Activated T-cell treated with anti-CD3 and anti-CD28 coated beads for 4 hours (primary cell): ENCODE data around the gene CNTN5.
"Not testable (repeated sequence)": the region's sequence is repeated elsewhere in the genome, so short reads cannot be mapped to it uniquely, and the experiment has no call there.

Experiments used
- DNase-seq: peaks from one replicate; pipeline ENCODE4 v3.0.0-alpha.2; 2020

CNTN5 gene

DNA sequence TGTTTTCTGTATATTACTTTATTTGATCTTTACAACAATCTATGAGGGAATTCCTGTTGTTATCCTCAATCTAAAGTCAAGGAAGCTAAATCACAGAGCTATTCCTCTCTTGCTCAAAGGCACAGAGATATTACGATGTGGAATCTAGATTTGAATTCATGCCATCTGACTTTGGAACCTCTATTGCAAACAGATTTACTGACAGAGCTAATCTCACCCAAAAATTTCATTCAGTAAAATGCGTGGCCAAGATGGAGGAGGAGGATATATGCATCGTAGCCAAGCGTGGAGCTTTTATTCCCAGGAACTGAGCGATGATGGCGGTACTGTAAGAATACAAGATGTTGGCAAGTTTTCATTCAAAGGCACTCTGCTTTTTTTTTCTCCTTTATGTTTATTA lies 791.8 kb downstream of the CNTN5 start:
- no peak for DNase-seq

DNA sequence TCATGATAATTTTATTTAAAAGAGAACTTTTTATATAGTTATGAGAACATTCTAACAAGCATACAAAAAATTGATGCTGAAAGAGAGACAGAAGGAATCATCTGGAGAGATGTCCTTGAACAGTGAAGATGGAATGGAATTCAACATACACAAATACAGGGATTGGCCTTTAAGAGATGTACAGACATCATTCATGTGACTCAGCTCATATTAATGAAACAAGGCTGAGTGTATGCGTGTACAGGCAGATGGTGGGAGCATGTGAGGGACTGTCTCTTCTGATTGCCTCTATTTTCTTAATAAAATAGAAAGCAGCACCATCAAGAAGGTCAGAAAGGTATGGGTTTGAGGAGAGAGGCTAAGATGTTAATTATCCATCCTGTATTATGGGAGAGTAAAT lies 793.3 kb downstream of the CNTN5 start:
- DNase-seq: no peak

DNA sequence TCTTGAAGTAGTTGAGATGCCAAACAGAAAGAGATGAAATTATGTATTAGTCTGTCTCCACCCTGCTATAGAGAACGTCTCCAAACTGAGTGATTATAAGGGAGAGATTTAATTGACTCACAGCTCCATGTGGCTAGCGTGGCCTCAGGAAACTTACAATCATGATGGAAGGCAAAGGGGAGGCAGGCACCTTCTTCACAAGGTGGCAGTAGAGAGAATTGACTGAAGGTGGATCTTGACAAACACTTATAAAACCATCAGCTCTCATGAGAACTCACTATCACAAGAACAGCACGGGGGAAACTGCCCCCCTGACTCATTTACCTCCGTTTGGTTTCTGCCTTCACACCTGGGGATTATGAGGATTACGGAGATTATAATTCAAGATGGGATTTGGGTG lies 794.0 kb downstream of the CNTN5 start:
- DNase-seq: no peak

DNA sequence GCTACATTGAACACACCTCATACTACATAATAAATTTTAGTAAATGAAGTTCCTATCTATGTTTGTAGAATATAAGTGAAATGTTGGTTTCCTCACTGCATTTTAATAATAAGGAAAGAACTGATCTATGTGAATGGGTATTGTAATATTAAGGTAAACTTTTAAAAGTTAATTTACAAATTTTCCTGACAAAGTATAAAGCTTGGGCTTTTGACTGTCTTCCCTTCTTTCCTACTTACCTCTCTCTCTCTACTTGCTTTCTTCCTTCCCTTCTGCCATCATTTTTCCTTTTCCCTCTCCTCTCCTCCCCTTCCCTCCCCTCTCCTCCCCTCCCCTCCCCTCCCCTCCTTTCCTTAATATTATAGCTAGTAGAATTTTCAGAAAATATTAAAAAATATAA lies 798.2 kb downstream of the CNTN5 start:
- no peak for DNase-seq

DNA sequence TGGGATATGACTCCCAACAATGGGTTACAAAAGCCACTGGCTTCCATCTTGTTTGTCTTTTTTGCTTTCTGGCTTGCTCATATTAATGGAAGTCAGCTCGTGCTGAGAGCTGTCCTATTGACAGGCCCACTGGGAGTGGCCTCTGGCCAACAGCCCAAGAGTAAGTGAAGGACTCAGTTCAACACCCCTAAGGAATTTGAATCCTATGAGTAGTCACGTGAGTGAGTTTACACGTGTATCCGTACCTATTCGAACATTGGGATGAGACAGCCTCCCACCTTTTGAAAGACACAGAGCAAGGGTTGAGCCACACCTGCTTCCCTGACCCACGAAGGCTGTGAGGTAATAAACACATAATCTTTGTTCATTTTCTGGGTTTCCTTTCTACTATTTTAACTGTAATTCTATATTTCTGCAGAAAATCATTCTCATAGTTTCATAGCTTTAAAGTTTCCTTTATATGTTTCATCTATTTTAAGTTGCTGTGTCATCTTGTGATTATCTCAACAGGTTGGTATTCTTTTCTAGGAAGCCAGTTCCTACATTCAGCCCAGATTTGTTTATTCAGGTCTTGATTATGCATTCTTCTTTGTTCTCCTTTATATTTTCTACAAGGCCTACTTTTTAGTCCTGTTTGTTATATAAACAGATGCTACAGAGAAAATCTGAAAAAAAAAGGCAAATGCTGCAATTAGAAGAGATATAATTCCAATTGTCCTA lies 802.3 kb downstream of the CNTN5 start:
- no peak for DNase-seq

DNA sequence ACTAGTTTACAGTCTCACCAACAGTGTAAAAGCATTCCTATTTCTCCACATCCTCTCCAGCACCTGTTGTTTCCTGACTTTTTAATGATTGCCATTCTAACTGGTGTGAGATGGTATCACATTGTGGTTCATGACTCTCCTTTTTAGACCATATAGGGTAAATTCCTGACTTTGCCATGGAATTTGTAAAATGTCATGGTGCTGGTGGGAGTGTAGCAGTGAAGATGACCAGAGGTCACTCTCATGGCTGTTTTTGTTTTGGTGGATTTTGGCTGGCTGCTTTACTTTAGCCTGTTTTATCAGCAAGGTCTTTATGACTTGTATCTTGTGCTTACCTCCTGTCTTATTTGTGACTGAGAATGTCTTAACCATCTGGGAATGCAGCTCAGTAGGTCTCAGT lies 816.0 kb downstream of the CNTN5 start:
- DNase-seq: not testable (repeated sequence)

DNA sequence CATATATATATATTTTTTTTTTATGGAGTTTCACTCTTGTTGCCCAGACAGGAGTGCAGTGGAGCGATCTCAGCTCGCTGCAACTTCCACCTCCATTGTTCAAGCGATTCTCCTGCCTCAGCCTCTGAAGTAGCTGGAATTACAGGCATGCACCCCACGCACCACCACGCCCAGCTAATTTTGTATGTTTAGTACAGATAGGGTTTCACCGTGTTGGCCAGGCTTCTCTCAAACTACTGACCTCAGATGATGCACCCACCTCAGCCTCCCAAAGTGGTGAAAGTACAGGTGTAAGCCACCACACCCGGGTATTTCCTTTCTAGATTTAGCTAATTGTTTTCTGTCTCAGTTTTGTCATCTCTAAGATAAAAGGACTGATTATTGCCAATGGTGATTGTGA lies 821.1 kb downstream of the CNTN5 start:
- no peak for DNase-seq

DNA sequence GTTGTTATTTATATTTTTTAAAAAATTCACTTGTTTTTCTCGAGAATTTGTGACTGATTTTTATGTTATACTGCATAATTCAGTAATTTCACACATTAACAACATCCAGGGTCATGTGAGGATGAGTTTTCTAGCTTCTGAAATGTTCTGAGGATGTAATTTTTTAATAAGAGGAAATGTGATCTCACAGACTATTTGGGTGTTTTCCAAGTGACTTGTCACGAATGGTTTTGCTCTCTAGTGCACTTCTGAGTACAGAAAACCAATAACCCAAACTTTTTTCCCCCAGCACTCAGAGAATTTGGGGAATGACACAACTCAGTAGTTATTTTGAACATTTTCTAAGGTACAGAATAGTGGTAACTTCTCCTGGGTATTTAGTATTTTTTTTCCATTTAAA lies 845.2 kb downstream of the CNTN5 start:
- no peak for DNase-seq

DNA sequence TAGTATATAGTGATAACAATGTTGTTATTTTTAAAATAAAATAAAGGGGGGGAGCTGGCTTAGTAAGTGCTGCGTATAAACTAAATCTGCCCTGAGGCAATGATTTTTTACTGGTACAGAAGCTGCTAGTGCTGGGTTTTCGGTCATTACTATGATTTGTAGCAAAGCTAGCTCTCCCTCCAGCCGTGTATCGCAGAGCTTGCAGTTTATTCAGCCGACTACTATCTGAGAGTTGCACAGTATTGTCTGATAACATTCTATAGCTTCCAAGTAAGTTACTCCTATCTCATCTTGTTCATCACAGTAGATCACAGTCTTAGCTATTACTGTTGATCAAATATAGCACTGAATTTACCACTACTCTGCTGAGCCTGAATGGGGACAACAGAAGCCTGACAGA lies 860.9 kb downstream of the CNTN5 start:
- no peak for DNase-seq

DNA sequence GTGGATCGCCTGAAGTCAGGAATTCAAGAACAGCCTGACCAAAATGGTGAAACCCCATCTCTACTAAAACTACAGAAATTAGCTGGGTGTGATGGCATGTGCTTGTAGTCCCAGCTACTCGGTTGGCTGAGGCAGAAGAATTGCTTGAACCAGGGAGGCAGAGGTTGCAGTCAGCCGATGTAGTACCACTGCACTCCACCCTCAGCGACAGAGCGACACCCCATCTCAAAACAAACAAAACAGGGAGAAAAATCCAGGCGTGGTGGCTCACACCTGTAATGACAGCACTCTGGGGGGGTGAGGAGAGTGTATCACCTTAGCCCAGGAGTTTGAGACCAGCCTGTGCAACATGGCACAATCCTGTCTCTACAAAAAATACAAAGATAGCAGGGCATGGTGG lies 864.0 kb downstream of the CNTN5 start:
- DNase-seq: no peak

DNA sequence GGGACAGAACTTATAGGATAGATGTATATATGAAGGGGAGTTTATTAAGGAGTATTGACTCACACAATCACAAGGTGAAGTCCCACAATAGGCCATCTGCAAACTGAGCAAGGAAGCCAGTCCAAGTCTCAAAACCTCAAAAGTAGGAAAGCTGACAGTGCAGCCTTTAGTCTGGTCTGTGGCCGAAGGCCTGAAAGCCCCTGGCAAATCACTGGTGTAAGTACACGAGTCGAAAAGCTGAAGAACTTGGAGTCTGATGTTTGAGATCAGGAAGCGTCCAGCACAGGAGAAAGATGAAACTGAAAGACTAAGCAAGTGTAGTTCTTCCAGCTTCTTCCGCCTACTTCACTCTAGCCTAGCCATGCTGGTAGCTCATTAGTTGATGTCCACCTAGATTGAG lies 866.7 kb downstream of the CNTN5 start:
- DNase-seq: no peak

DNA sequence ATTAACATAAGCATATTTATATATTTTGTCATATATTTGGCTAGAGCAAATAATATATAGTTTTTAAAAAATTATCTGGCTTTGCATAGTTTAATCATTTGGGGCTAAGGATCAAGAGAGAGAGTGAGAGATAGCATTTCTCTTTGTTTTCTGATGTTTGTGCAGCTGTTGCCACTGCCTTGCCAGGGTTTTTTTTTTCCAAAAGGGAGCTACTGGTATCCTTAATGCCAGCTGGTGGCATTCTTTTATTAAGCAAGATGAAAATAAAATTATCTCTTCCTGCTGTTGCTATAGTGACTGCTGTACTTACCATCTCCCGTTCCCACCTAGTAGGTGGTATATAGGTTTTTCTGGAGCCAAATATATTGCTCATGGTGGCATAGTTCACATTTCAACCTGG lies 873.1 kb downstream of the CNTN5 start:
- no peak for DNase-seq

DNA sequence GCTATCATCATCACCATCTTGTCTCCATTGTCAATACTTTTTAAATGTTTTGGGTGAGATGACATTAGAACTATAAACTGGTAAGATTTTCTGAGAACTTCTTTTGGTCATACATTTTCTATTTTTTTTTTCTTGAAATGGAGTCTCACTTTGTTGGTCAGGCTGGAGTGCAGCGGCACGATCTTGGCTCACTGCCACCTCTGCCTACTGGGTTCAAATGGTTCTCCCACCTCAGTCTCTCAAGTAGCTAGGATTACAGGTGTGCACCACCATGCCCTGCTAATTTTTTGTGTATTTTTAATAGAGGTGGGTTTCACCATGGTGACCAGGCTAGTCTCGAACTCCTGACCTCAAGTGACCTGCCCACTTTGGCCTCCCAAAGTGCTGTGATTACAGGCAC lies 880.4 kb downstream of the CNTN5 start:
- DNase-seq: no peak

DNA sequence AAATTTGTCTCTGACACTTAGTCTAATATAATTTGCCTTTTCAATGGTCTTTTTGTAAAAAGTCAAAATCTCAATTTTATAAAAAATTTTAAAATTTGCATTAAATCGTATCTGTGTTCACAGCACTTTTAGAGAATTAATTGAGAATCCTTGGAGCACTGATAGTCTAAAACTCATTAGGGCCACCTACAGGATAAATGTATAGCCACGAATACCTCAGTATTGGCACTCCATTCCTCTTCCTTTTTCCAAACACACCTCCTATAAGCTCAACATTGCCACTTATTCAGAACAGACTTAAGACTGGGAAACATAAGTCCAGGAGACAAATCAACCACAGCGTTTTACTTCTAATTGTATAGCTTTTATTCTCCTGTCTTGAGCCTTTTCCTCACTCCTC lies 890.4 kb downstream of the CNTN5 start:
- no peak for DNase-seq

DNA sequence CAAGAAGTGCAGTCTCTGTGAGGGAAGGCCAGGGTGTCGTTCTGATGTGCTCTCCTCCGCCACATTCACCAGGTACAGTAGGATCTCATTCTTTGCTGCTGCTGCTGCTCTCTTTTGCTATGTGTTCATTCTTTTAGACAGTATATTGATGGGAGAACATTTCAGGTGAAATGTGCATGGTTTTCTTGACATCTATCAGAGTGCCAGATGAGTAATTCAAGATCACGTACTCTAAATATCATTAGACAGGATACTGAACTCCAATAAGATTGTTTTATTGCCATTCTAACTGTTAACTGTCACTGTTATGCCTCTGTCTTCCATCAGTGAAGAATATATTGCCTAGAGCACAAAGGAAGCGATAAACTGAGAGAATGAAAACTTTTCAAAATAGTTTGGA lies 895.3 kb downstream of the CNTN5 start:
- no peak for DNase-seq

DNA sequence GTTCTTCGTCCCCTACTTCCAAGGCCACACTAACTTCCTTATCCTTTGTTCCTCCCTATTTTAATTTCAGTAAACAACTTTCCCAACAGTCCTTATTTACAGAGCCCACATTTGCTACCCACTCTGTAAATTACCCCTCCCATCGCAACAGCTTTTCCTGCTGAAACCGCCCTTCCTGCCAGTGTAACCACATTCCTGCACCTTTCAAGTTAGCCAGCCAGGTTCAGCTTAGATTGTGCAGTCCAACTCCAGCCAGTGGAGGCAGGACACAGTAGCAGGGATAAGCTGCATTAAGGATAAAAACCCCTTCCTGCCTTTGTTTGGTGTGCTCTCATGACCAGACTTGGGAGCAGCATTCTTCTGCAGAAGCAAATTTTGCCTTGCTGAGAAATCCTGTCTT lies 898.0 kb downstream of the CNTN5 start:
- DNase-seq: no peak

DNA sequence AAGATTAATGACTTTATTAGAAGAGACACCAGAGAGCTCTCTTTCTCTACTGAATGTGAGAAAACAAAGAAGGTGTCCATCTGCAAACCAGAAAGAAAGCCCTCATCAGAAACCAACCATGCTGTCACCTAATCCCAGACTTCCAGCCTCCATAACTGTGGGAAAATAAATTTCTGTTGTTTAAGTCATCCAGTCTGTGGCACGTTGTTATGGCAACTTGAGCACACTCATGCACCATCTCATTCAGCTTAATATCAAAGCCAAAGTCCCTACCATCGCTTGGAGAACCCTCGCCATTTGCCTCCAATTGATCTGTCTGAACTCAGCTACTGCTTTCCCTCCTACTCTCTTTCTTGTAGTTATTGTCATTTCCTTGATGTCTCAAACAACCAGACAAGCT lies 900.2 kb downstream of the CNTN5 start:
- DNase-seq: no peak

DNA sequence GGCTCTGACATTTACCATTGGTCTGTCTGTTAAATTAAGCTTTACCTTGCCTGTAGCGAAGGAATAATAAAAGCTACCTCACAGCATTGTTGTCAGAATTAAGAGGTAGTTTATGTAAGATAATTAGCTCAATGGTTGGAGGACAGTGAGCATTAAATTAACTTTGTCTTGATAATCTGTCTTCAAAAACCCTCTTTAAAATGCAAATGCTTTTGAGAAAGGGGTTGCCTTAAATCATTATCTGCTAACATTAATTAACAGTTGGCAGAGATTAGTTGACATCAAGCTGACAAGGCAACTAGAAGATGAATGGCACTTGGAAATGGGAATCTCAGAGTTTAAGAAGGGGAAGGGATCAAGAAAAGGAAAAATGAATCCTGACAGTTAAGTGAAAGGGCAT lies 905.2 kb downstream of the CNTN5 start:
- no peak for DNase-seq

DNA sequence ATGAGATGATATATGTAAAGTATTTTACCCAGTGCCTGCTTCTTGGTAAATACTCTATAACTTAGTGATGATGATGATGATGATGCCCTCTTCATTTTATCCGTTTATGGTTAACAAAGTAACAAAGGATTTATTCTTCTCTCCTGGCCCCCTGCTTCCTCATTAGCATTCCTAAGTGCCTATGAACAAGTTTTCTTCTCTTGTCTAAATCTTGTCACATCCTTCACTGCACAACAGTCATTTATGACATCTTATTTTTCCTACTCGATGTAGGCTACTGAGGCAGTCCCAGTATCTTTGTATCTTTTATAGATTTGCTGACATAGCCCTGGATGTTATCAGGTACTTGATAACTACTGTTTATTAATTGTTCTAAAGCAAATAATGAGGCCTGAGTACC lies 911.9 kb downstream of the CNTN5 start:
- DNase-seq: no peak

DNA sequence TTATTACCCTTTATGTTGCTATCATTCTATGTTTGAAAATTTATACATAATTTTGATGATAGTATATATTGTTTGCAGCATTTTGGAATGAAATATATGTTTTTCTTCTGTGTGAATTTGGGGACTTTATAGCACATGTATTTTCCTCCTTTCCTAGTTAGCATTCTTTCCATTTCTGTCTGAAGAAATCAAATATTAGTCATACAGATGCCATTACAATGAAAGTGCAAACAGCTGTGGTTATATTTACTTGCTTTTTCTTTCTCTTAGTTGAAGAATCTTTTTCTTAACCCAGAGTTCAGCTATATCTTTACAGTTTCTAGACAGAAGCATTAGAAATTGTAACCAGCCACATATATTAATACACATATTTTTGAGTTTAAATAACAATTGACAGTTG lies 913.3 kb downstream of the CNTN5 start:
- DNase-seq: no peak

DNA sequence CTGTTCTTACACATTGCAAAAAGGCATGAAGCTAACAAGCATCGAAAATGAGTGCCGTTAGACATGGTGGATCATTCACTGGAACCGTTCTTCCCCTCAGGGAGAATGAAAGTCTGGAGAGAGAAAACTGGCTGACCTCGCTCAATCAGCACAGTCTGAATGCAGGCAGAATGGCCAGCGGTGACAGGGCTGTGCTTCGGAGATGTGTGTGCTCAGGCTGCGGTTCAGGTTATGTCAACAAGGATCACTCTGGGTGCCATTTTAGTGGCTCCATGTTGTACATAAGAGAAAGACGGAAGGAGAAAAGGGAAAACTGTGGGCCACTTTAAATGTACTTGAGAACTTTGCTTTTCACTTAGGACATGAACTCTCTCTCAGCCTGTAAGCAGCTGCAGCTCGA lies 916.6 kb downstream of the CNTN5 start:
- DNase-seq: no peak

DNA sequence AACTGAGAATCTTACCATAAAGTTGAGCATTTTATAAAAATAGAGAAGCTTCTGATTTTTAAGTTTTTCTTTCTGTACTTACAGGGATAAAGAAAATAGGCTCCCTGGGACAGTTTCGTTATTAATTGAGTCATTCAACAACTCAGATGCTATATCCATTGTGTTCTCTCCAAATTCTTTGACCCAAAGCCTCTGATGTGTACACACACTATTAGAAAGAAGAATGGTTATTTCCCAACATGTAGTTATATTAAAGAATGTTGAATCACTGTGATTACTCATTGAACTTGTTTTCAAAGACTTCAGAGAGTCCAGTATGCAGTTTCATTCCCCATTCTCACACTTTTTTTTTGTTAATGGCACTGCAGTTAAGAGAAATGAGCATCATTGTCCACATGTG lies 932.1 kb downstream of the CNTN5 start:
- no peak for DNase-seq

DNA sequence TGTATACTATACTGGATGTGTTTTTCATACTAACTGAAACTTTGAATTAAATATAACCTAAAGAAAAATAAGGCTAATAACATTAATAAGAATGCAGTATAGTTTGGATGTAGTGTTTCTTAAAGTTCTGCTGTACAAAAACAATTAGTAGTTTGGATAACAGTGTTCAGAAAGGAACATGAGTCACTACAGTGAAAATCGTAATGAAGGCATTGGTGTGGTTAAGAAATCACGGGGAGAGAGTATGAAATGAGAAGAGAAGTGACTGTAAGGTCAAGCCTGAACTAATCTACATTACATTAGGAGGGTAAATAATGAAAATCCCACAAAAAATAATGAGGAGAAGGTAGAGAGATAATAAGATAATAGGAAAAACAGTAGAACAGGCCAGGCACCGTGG lies 939.8 kb downstream of the CNTN5 start:
- DNase-seq: no peak

DNA sequence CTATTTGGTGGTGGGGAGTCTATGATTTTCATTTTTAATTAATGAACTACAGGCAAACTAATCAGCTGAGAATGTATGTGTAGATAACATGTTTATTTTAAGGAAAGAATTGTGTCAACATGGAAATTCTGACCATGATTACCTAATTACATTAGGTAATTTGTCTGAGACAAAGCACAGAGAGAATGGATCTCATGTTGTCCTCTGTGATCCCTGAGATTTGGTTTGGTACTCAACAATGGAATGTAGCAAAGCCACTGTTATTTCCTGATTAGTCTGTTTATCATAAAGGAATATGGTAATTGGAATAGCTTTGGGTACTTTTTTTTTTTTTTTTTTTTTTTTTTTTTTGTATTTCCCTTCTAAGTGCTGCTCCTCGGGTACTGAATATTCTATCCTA lies 947.6 kb downstream of the CNTN5 start:
- no peak for DNase-seq

DNA sequence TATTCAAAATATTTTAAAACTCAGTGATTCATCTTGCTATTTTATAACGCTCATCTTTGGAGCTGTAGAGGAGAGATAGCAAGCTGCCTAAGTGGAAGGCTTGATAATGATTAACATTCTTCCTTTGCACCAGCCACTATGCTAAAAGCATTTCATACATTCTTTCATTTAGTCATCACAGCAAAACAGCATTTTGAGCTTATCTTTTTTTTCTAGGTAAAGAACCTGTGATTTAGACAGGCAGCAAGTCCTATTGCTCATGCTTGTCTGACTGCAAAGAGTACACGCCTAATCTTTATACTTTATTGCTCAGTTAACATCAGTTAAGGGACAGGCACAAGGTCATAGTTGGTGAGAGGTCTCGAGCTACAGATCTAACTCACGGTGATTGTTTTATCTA lies 953.2 kb downstream of the CNTN5 start:
- no peak for DNase-seq

DNA sequence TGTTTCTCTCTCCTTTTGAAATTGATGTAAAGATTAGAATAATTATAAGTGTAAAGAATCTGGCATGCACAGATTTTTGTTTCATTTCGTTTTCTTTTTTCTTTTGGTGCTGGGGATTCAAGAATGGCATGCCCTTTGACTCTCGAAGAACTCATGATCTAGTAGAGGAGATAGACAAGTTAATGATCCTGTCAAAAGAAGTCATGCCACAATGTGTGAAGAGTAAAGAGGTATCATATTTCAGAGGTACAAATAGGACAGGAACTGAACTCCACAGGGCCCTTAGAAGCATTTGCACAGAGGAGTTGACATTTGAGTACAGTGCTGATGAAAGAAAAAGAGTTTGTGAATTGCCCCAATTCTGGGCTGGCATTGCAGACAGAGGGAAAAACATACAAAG lies 958.3 kb downstream of the CNTN5 start:
- DNase-seq: no peak
